WTC11 (cell line): ENCODE data around the gene RNASE9.

Source experiments
- ATF3 ChIP-seq: sonication (generic); formaldehyde crosslinking; conservative IDR thresholded peaks from 2 replicates; pipeline ENCODE4 v1.8.1; 2022; ENCODE audit warnings: mild to moderate bottlenecking, missing genetic modification reagents
- CBFB ChIP-seq: sonication (generic); formaldehyde crosslinking; IDR thresholded peaks from 2 replicates; pipeline ENCODE4 v1.8.1; 2022; ENCODE audit warnings: mild to moderate bottlenecking, low read depth, missing genetic modification reagents
- CTCF ChIP-seq: fragments of 200-600 bp; IDR thresholded peaks from 2 replicates; pipeline ENCODE4 v1.8.0; 2022; ENCODE audit warnings: antibody characterized with exemption
- HMGXB4 ChIP-seq: sonication (generic); formaldehyde crosslinking; IDR thresholded peaks from 2 replicates; pipeline ENCODE4 v1.8.1; 2023; ENCODE audit warnings: mild to moderate bottlenecking, moderate library complexity, missing genetic modification reagents
- TEAD1 ChIP-seq: sonication (generic); formaldehyde crosslinking; IDR thresholded peaks from 2 replicates; pipeline ENCODE4 v1.8.0; 2022; ENCODE audit warnings: mild to moderate bottlenecking, missing genetic modification reagents
- ZNF138 ChIP-seq: sonication (generic); formaldehyde crosslinking; conservative IDR thresholded peaks from 2 replicates; pipeline ENCODE4 v1.8.1; 2022; ENCODE audit warnings: mild to moderate bottlenecking, moderate library complexity, missing genetic modification reagents
- ZNF281 ChIP-seq: sonication (generic); formaldehyde crosslinking; IDR thresholded peaks from 2 replicates; pipeline ENCODE4 v1.8.0; 2023; ENCODE audit warnings: mild to moderate bottlenecking, missing genetic modification reagents

GRCh38 chr14:20555845-20556244, 5.0 kb downstream of the RNASE9 start:
- TF ChIP-seq ATF3 (no peak), HMGXB4 (CRISPR knock-in tag) (no peak), TEAD1 (no peak), CTCF (no peak), ZNF138 (CRISPR knock-in tag) (no peak), CBFB (no peak), ZNF281 (CRISPR knock-in tag) (no peak)
